Vagina (tissue), 2 donors: ENCODE data around the gene TK2.

Experiments used
- POLR2A ChIP-seq, 2 donors: fragments of 450-650 bp; IDR thresholded peaks; one replicate each; pipeline ENCODE4 v1.6.1; 2017; ENCODE audit warnings: antibody characterized with exemption in 2 of 2, mild to moderate bottlenecking in 2 of 2, moderate library complexity in 2 of 2
- TF ChIP-seq, protein P1 (sequence below), 3 experiments: fragments of 450-650 bp in 2 of 3; fragments of 200-600 bp in 1 of 3; sonication (generic) in 1 of 3; IDR thresholded peaks; one replicate each; pipeline ENCODE4 v1.5.1; 2017 to 2019; ENCODE audit warnings: antibody characterized with exemption in 3 of 3, mild to moderate bottlenecking in 2 of 3, moderate library complexity in 2 of 3

- TF ChIP-seq, protein P1, sequence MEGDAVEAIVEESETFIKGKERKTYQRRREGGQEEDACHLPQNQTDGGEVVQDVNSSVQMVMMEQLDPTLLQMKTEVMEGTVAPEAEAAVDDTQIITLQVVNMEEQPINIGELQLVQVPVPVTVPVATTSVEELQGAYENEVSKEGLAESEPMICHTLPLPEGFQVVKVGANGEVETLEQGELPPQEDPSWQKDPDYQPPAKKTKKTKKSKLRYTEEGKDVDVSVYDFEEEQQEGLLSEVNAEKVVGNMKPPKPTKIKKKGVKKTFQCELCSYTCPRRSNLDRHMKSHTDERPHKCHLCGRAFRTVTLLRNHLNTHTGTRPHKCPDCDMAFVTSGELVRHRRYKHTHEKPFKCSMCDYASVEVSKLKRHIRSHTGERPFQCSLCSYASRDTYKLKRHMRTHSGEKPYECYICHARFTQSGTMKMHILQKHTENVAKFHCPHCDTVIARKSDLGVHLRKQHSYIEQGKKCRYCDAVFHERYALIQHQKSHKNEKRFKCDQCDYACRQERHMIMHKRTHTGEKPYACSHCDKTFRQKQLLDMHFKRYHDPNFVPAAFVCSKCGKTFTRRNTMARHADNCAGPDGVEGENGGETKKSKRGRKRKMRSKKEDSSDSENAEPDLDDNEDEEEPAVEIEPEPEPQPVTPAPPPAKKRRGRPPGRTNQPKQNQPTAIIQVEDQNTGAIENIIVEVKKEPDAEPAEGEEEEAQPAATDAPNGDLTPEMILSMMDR (IDR thresholded peaks at IDR 0.05), result no peak
- no peak for TF ChIP-seq POLR2A (IDR thresholded peaks at IDR 0.05)
These were observed 30.2 kb downstream of the TK2 start for GRCh38 chr16:66519482-66520373.
